Measurements from ENCODE around the gene FADS3.

The FADS3 gene

GRCh38 chr11:61874377-61874809 lies 17.0 kb downstream of the FADS3 start:
- DNase-seq = no peak

- DNase-seq = no peak
These were observed 17.6 kb downstream of the FADS3 start for GRCh38 chr11:61873588-61874376.

- no peak for DNase-seq
These were observed 18.3 kb downstream of the FADS3 start for GRCh38 chr11:61872935-61873565.

- peak; percentile 36 for DNase-seq
These were observed 20.2 kb downstream of the FADS3 start for GRCh38 chr11:61871158-61871597.

- no peak for DNase-seq
These were observed 20.8 kb downstream of the FADS3 start for GRCh38 chr11:61870541-61871031.

GRCh38 chr11:61869708-61870451 lies 21.5 kb downstream of the FADS3 start:
- DNase-seq = no peak

- DNase-seq = no peak
These were observed 22.0 kb downstream of the FADS3 start for GRCh38 chr11:61869429-61869707.

- no peak for DNase-seq
These were observed 22.5 kb downstream of the FADS3 start for GRCh38 chr11:61868571-61869428.

GRCh38 chr11:61866958-61867343 lies 24.4 kb downstream of the FADS3 start:
- no peak for DNase-seq

- DNase-seq = no peak
These were observed 25.0 kb downstream of the FADS3 start for GRCh38 chr11:61866231-61866957.

- DNase-seq = no peak
These were observed 26.2 kb downstream of the FADS3 start for GRCh38 chr11:61864814-61865775.

- no peak for DNase-seq
These were observed 27.7 kb downstream of the FADS3 start for GRCh38 chr11:61863548-61864081.

GRCh38 chr11:61862714-61863547 lies 28.4 kb downstream of the FADS3 start:
- no peak for DNase-seq

GRCh38 chr11:61861634-61862033 lies 29.7 kb downstream of the FADS3 start:
- DNase-seq = no peak

GRCh38 chr11:61860054-61860903 lies 31.1 kb downstream of the FADS3 start:
- DNase-seq = no peak

GRCh38 chr11:61855939-61856680 lies 35.2 kb downstream of the FADS3 start:
- no peak for DNase-seq

- DNase-seq = no peak
These were observed 36.2 kb downstream of the FADS3 start for GRCh38 chr11:61854966-61855714.

Measured in GOT3 (cell line).